Activated CD8-positive, alpha-beta memory T cell treated with anti-CD3 and anti-CD28 coated beads for 4 hours (primary cell): ENCODE data around the gene SLC25A34.

ENCODE experiments used
- DNase-seq, 2 donors: peaks; one replicate each; pipeline ENCODE4 v3.0.0-alpha.2; 2020; ENCODE audit warnings: low read depth in 2 of 2

The SLC25A34 gene

GRCh38 chr1:15751717-15752116 lies 15.7 kb downstream of the SLC25A34 start:
- DNase-seq: no peak

GRCh38 chr1:15753776-15754175 lies 17.7 kb downstream of the SLC25A34 start:
- DNase-seq: no peak

DNA sequence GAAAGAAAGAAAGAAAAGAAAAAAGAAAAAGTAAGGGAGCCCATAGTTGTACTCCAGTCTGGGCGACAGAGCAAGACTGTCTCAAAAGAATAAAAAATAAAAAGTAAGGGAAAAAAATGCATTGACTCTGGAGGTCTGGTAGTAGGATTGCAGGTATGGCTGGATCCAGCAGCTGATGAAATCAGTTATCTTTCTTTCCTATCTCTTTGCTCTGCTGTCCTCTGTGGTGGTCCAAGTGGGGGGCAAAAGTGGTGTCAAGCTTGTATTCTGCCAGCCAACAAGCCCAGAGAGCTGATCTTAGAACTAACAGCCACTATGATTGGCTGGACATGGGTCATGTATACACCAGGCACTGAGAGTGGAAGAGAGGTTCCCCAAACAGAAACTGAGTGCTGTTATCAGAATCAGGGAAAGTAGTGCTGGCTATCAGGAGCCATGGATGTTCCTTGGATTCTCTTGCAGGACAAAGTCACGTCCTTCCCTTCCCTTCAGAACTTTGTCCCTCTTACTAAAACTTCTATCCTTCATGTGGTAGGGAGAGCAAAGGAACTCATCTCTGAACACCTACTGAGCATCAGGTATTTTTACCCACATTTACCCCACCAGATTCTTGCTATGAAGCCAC lies 19.1 kb downstream of the SLC25A34 start:
- DNase-seq: no peak

GRCh38 chr1:15755646-15756040 lies 19.6 kb downstream of the SLC25A34 start:
- DNase-seq: no peak

- DNase-seq: no peak
These were observed 20.3 kb downstream of the SLC25A34 start for GRCh38 chr1:15756143-15757015.

GRCh38 chr1:15757016-15757543 lies 21.0 kb downstream of the SLC25A34 start:
- no peak for DNase-seq

- DNase-seq: no peak
These were observed 21.7 kb downstream of the SLC25A34 start for GRCh38 chr1:15757575-15758342.

DNA sequence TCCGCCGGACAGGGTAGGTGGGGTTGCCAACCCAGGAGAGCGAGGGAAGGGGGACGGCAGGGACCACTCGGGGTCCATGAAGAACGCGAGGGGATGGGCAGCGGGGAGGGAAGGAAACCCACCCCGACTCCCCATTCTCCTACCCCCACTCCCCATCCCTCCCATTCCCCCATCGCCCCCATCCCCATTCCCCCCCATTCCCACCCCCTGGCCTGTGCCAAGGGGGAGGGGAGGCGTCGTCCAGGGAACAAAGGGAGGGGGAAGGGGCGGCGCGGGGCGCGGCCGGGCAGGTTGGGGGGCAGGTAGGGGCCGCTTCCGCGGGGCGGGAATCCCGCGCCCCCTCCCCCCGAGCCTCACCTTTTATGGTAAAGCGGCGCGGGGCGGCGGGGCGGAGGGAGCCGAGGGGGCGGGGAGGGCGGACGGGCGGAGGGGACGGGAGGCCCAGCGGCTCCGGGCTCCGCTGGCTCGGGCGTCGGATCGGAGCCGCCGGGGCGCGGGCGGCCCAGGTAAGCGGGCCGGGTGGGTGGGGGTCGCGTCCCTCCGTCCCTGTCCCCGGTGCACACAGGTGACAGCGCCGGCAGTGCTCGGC lies 22.4 kb downstream of the SLC25A34 start, which contains the start of gene FBLIM1:
FBLIM1 (plus strand) TSS at position 453 of the 589 bp plus-strand sequence. CDS start 6,189 bp downstream, outside the sequence.
- no peak for DNase-seq

DNA sequence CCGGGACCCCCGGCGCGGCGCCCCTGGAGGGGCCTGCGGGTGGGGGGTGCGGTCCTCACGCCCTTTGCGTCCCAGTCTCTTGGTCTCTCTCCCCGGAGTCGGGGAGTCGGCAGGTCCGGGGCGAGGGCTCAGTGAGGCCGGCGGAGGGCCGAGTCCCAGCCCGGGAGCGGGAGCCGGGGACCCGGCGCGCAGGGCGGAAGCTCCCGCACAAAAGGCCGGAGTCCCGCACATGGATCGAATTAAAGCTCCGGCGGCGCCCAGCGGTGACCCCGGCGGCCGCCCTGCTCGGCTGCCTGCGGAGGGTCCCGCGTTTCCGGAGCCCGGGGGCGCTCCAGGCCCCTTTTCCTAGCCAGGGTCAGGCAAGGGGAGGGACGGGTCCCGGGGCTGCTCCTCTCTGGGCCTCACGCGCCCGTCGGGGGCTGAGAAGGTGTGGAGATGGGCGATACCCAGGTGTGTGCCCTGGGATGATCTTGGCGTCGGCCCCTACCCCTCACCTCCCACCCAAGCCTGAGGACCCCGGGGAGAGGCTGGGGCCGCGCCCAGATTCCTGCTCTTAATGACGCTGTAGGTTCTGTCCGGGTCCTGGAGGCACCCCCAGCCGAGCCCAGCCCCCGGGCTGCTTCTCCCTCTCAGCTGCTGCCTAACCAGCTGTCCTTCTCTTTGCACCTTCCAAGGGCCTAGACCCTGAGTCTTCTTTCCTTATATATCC lies 23.0 kb downstream of the SLC25A34 start:
- no peak for DNase-seq

DNA sequence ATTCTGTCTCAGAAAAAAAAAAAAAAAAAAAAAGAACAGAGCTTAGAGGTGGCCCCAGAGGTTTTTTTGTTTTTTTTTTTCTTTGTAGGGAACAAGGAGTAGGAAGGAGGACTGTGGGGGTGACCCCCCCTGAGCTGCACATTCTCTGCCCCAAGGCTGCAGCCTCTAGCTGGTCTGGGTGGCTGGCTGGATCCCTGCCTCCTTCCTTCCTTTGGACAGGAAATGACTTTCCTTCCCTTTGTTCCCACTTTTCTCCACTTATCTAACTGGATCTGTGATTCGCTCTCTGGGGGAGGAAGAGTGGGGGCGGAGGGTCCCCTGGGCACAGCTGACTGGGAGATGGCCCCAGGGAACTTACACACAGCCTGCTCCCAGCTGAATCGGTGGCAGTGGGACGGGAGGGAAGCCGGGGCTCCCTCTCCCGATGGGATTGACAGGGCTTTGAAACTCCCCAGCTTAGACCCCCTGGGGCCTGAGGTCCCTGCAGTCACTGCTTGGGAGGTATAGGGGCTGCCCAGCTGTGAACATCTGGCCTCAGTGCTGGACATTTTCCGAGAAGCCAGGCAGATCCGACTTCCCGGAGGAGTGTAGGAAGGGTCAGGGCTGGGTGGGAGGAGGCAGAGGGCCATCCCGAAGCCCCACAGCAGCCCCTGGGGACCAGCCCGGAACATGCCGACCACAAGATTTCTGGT lies 24.6 kb downstream of the SLC25A34 start:
- no peak for DNase-seq

DNA sequence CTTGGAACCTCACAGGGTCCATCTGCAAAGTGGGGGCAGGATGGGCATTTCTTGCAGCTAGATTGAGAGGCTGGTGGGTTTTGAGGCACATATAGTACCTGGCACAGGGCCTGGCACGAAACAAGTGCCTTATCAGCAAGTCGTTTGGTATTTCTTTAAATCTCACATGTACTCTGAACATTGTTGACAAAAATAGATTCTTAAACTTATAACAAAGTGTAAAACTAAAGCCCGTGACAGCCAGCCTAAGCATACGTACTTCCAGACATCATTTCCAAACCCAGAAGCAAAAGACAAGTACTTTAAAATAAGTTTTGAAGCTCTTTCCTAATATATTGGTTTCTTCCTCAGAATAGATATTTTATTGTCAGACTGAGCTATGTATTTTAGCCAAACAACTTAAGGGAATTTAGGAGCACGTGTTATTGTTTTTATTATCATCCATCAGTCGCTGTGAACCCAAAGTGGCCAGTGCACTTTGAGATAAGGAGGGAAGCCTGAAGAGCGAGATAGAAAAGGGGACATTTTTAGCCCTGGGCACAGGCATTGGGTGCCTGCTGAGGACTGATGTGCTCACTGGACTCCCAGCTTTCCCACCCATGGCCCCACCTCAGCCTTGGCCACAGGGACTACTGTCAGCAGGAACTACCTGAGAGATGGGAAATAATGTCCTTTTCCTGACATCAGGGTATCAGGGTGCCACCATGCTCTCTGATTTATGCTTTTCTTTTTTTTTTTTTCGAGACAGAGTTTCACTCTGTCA lies 25.5 kb downstream of the SLC25A34 start:
- DNase-seq: no peak

GRCh38 chr1:15762546-15762945 lies 26.5 kb downstream of the SLC25A34 start:
- DNase-seq: no peak

DNA sequence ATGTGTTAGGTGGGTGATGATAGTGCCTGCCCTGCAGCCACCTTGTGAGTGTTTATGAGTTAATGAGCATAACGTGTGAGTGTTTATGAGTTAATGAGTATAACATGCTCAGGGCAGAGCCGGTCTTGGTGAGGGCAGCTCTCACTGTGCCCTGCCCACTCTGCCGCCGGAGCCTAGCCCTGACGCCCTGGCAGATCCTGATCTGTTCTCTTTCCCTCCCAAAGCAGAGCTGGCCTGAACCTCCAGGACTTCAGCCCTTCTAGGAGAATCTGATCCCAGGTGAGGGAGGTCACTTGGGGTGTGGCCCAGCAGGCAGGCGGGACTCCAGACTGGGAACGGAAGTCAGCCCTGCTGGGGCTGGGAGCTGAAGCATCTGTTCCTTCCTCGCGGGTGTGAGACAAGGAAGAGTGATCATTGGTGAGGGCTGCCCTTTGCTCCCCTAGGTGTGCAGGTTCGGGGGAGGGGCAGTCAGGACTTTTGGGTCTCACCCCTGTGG lies 28.3 kb downstream of the SLC25A34 start:
- DNase-seq: no peak

GRCh38 chr1:15764890-15765289 lies 28.8 kb downstream of the SLC25A34 start:
- no peak for DNase-seq

DNA sequence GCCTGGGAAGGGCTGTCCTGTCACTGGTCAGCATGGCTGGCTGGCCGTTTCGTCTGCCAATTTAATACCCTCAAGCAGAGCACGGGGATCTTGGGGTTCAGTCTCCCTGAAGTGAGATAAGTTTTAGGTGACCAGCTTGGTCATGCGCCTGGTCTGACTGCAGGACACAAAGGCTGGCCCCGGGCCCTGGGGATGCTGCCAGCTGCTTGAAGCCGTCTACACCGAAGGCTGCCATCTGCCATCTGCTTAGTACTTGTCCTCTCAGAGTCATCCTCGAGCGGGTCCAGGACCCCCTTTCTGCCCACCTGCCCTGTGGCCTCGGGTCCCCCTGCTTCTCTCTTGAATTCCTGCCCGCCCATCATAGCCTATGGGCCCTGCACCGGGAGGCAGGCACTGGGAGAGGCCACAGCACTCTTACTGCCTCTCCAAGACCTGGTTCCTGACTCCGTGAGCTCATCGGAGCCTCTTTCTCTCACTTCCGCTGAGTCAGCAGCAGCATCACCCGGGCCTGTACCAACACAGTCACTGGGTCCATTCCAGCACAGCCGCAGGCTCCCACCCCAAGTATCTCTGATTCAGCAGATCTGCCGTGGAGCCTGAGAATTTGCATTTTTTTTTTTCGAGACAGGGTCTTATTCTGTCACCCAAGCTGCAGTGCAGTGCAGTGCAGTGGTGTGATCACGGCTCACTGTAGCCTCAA lies 29.6 kb downstream of the SLC25A34 start:
- no peak for DNase-seq

DNA sequence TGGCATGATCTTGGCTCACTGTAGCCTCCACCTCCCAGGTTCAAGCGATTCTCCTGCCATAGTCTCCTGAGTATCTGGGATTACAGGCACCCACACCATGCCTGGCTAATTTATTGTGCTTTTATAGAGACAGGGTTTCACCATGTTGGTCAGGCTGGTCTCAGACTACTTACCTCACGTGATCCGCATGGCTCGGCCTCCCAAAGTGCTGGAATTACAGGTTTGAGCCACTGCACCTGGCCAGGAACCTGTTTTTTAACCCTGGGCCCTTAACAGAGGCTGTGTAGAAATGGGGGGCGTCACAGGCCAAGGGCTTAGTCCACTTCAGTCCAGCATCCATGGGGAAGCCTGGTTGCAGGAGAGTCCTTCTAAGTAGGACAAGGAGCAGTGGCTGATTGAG lies 31.9 kb downstream of the SLC25A34 start:
- DNase-seq: no peak

DNA sequence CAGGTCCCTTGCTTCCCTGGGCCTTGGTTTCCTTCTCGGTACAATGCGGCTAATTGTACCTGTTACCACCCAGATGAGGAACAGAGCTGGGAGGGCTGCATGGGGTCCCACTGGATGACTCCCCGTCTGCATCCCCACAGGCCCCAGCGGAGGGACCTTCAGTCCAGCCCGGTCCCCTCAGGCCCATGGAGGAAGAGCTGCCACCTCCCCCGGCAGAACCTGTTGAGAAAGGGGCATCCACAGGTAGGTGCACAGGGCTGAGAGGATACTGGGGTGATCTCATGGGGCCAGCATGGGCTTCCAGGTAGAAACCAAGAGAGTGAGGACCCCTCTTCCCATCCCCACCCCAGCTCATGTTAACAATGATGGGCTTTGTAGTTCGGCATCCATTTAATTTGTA lies 32.3 kb downstream of the SLC25A34 start:
- DNase-seq: no peak

DNA sequence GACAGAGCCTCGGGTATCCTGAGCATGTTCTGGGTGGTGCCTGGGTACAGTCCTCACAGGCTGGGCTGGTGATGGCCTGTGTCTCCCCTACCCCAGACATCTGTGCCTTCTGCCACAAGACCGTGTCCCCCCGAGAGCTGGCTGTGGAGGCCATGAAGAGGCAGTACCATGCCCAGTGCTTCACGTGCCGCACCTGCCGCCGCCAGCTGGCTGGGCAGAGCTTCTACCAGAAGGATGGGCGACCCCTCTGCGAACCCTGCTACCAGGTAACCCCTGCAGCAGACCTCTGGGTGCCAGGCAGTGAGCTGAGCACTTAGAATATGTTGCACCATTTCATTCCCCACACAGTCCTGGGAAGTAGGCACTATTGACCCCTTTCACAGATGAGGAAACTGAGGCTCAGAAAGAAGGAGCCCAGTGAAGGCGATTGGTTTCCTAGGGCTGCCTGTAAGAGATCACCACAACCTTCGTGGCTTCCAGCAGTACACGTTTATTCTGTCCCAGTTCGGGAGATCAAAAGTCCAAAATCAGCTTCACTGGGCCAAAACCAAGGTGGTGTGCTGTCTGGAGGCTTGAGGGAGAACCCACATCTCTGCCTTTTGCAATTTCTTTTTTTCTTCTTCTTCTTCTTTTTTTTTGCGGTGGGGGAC lies 34.4 kb downstream of the SLC25A34 start:
- DNase-seq: no peak
